ENCODE results near the gene ALKBH5. TPM values are rescaled to one million over a fixed set of nuclear protein-coding genes. Genes with fewer than 3 reads are reported as not detected.

Gene ALKBH5
- total RNA-seq, 1 donor from 2014 or later = 108 TPM

GRCh38 chr17:18194804-18195203, 11.2 kb downstream of the ALKBH5 start:
- TF ChIP-seq, protein P1, sequence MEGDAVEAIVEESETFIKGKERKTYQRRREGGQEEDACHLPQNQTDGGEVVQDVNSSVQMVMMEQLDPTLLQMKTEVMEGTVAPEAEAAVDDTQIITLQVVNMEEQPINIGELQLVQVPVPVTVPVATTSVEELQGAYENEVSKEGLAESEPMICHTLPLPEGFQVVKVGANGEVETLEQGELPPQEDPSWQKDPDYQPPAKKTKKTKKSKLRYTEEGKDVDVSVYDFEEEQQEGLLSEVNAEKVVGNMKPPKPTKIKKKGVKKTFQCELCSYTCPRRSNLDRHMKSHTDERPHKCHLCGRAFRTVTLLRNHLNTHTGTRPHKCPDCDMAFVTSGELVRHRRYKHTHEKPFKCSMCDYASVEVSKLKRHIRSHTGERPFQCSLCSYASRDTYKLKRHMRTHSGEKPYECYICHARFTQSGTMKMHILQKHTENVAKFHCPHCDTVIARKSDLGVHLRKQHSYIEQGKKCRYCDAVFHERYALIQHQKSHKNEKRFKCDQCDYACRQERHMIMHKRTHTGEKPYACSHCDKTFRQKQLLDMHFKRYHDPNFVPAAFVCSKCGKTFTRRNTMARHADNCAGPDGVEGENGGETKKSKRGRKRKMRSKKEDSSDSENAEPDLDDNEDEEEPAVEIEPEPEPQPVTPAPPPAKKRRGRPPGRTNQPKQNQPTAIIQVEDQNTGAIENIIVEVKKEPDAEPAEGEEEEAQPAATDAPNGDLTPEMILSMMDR (IDR thresholded peaks at IDR 0.05) = no peak
- Mint-ChIP-seq H3K9me3 (ENCODE audit: low read depth) (no peaks in the 10 kb centered on the region), H3K36me3 (ENCODE audit: low read depth) (peaks cover 25% of the 10 kb centered on the region), H3K4me3 (ENCODE audit: unreplicated experiment) (no peak overlapping the region), H3K27ac (ENCODE audit: unreplicated experiment) (no peak overlapping the region), H3K27me3 (ENCODE audit: low read depth) (no peaks in the 10 kb centered on the region), H3K4me1 (ENCODE audit: low read depth) (peaks cover 35% of the 10 kb centered on the region)
- no peak for DNase-seq (ENCODE audit: low spot score)

GRCh38 chr17:18195246-18195645, 11.6 kb downstream of the ALKBH5 start:
- H3K36me3 Mint-ChIP-seq (ENCODE audit: low read depth) = peaks cover 25% of the 10 kb centered on the region
- no peaks in the 10 kb centered on the region for H3K9me3 Mint-ChIP-seq (ENCODE audit: low read depth)
- TF ChIP-seq, protein P1 (IDR thresholded peaks at IDR 0.05) = no peak

DNA sequence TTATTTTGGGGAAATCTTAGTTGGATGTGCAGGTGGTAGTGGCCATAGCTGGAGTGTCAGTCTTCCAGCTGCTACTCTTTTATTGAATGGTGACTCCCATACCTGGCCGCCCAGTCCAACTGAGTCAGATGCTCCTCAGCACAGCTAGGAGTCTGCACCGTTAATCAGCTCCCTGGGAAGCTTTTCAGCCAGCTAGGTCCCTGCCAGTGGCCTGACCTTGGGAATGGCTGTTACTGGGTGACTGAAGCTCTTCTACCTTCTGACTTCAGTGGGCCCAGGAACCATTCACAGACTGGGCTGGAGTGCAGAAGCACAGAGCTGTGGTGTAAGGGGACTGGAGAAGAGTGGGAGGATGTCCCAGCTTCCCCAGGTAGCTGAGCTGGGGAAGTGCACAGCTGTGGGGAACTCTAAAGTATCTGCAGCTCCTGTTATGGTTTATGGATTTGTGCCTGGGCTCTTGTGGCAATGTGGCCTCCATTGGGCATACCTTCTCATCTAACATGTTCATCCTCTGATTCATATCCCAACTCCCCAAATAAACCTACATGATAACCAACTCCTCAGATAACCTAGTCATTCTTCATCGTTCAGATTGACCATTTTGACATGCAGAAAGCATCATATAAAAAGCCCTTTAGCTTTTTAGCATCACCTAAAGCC, 14.0 kb downstream of the ALKBH5 start:
- H3K36me3 Mint-ChIP-seq (ENCODE audit: low read depth) = peaks cover 26% of the 10 kb centered on the region
- no peak overlapping the region for H3K27ac Mint-ChIP-seq (ENCODE audit: unreplicated experiment)
- H3K4me3 Mint-ChIP-seq (ENCODE audit: unreplicated experiment) = no peak overlapping the region
- TF ChIP-seq, protein P1 (IDR thresholded peaks at IDR 0.05) = no peak
- no peaks in the 10 kb centered on the region for H3K9me3 Mint-ChIP-seq (ENCODE audit: low read depth)
- H3K27me3 Mint-ChIP-seq (ENCODE audit: low read depth) = no peaks in the 10 kb centered on the region
- DNase-seq (ENCODE audit: low spot score) = no peak
- H3K4me1 Mint-ChIP-seq (ENCODE audit: low read depth) = peaks cover 13% of the 10 kb centered on the region

More at GRCh38 chr17:18195246-18195645, 11.6 kb downstream of the ALKBH5 start:
- no peak overlapping the region for H3K4me3 Mint-ChIP-seq (ENCODE audit: unreplicated experiment)
- no peaks in the 10 kb centered on the region for H3K27me3 Mint-ChIP-seq (ENCODE audit: low read depth)
- DNase-seq (ENCODE audit: low spot score) = no peak
- peak overlapping the region; percentile 5 for H3K27ac Mint-ChIP-seq (ENCODE audit: unreplicated experiment)
- peaks cover 32% of the 10 kb centered on the region for H3K4me1 Mint-ChIP-seq (ENCODE audit: low read depth)

DNA sequence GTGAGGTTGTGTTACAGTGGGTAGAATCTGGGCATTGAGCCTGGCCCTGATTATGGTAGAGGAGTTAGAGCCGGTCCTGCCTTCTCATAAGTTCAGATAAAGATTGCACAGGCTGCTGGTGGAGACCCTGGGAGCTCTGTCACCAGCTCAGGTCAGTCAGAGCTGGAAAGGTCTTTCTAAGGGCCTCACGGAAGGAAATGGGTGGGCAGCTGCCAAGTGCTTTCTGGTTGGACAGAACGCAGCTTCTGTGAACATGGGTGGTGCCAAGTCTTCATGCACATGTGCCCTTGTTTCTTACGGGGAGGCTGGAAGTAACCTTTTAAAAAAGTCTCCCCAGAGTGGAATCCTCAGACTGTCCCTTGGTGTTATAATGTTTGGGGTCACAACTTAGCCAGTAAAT, 14.9 kb downstream of the ALKBH5 start:
- no peak overlapping the region for H3K27ac Mint-ChIP-seq (ENCODE audit: unreplicated experiment)
- peaks cover 26% of the 10 kb centered on the region for H3K36me3 Mint-ChIP-seq (ENCODE audit: low read depth)
- no peak for DNase-seq (ENCODE audit: low spot score)
- H3K4me1 Mint-ChIP-seq (ENCODE audit: low read depth) = peaks cover 13% of the 10 kb centered on the region
- no peaks in the 10 kb centered on the region for H3K9me3 Mint-ChIP-seq (ENCODE audit: low read depth)
- H3K27me3 Mint-ChIP-seq (ENCODE audit: low read depth) = no peaks in the 10 kb centered on the region
- no peak overlapping the region for H3K4me3 Mint-ChIP-seq (ENCODE audit: unreplicated experiment)
- TF ChIP-seq, protein P1 (IDR thresholded peaks at IDR 0.05) = no peak

DNA sequence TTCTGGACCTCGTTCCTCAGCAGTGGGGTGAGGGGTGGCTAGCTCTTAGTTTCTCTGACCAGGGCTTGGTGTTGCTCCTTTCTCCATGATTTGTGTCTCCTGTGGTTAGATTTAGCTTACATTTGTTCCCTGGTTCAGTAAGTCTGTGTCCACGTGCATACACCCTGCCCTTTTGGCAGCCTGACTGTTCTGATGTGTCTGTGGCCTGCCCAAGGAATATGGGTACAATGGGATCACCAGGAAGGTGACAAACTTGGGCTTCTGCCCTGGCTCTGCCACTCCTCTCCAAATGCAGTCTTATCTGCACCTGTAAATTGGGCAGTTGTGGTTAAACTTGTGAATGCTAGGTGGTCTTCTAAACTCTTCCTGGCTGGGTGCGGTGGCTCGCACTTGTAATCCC, 17.5 kb downstream of the ALKBH5 start:
- Mint-ChIP-seq H3K27ac (ENCODE audit: unreplicated experiment) (no peak overlapping the region), H3K4me1 (ENCODE audit: low read depth) (peaks cover 7% of the 10 kb centered on the region), H3K4me3 (ENCODE audit: unreplicated experiment) (no peak overlapping the region), H3K27me3 (ENCODE audit: low read depth) (no peaks in the 10 kb centered on the region), H3K36me3 (ENCODE audit: low read depth) (peaks cover 16% of the 10 kb centered on the region), H3K9me3 (ENCODE audit: low read depth) (no peaks in the 10 kb centered on the region)
- TF ChIP-seq, protein P1 (IDR thresholded peaks at IDR 0.05) = no peak
- DNase-seq (ENCODE audit: low spot score) = no peak

Measured in chondrocyte (in vitro differentiated cells).